ENCODE measurements around the gene SERPINE1. TPM values are rescaled to one million over a fixed set of nuclear protein-coding genes. Genes with fewer than 3 reads are reported as not detected.
"Not testable (repeated sequence)": the region's sequence is repeated elsewhere in the genome, so short reads cannot be mapped to it uniquely, and the experiment has no call there.

Gene SERPINE1
- total and polyA plus RNA-seq, 5 donors from 2014 or later, result 0.39 TPM; not detected in 4

- no peaks in the 10 kb centered on the region for H3K9me3 ChIP-seq (ENCODE audit: control insufficient read depth in 2 of 2, low read length in 2 of 2)
- ATAC-seq (ENCODE audit: low read depth in 2 of 2), result no peak
- H3K36me3 ChIP-seq (ENCODE audit: control insufficient read depth, insufficient read depth, low read length), result peaks cover 25% of the 10 kb centered on the region
- H3K4me1 ChIP-seq (ENCODE audit: control insufficient read depth, insufficient read depth, low read length, poor library complexity, severe bottlenecking), result peaks cover 32% of the 10 kb centered on the region
- H3K4me3 Mint-ChIP-seq, result no peak overlapping the region
- H3K27me3 Mint-ChIP-seq, result no peaks in the 10 kb centered on the region
- no peak overlapping the region for H3K27ac ChIP-seq (ENCODE audit: insufficient read depth, low read length, poor library complexity, severe bottlenecking)
- H3K4me3 ChIP-seq (ENCODE audit: low read depth, low read length), result no peak overlapping the region
- H3K27me3 ChIP-seq (ENCODE audit: control insufficient read depth, insufficient read depth, low read length), result no peaks in the 10 kb centered on the region
- peaks cover 0 to 53% (median 23%) of the 10 kb centered on the region in 4 donors for H3K4me1 Mint-ChIP-seq
- DNase-seq, result no peak
- peaks cover 0 to 2% (median 0%) of the 10 kb centered on the region in 7 donors for H3K9me3 Mint-ChIP-seq
- H3K36me3 Mint-ChIP-seq, result peaks cover 10% of the 10 kb centered on the region
- no peak overlapping the region for H3K27ac Mint-ChIP-seq
These were observed 38.9 kb upstream of the SERPINE1 start for GRCh38 chr7:101088069-101088425.

GRCh38 chr7:101088858-101089529 lies 37.9 kb upstream of the SERPINE1 start:
- Histone ChIP-seq H3K27me3 (ENCODE audit: control insufficient read depth, insufficient read depth, low read length) (no peaks in the 10 kb centered on the region), H3K36me3 (ENCODE audit: control insufficient read depth, insufficient read depth, low read length) (peaks cover 25% of the 10 kb centered on the region), H3K4me1 (ENCODE audit: control insufficient read depth, insufficient read depth, low read length, poor library complexity, severe bottlenecking) (peaks cover 32% of the 10 kb centered on the region), H3K9me3 (ENCODE audit: control insufficient read depth in 2 of 2, low read length in 2 of 2) (no peaks in the 10 kb centered on the region), H3K4me3 (ENCODE audit: low read depth, low read length) (no peak overlapping the region), H3K27ac (ENCODE audit: insufficient read depth, low read length, poor library complexity, severe bottlenecking) (no peak overlapping the region)
- ATAC-seq (ENCODE audit: low read depth in 2 of 2) (no peak), DNase-seq (no peak)
- Mint-ChIP-seq H3K9me3 (no peaks in the 10 kb centered on the region), H3K27me3 (no peaks in the 10 kb centered on the region), H3K4me3 (peak overlapping the region in 2 of 4 donors; percentile 70 to 73), H3K36me3 (peaks cover 13% of the 10 kb centered on the region), H3K4me1 (peaks cover 0 to 55% (median 25%) of the 10 kb centered on the region in 4 donors), H3K27ac (peak overlapping the region in 2 of 3 donors; percentile 42 to 75)

- Mint-ChIP-seq H3K27me3 (no peaks in the 10 kb centered on the region), H3K4me1 (peaks cover 0 to 54% (median 26%) of the 10 kb centered on the region in 4 donors), H3K4me3 (peak overlapping the region; percentile 39 to 73 (median 66)), H3K27ac (peak overlapping the region in 1 of 3 donors; percentile 75), H3K36me3 (peaks cover 18% of the 10 kb centered on the region), H3K9me3 (no peaks in the 10 kb centered on the region)
- no peaks in the 10 kb centered on the region for H3K9me3 ChIP-seq (ENCODE audit: control insufficient read depth in 2 of 2, low read length in 2 of 2)
- no peak for DNase-seq
- no peak overlapping the region for H3K4me3 ChIP-seq (ENCODE audit: low read depth, low read length)
- H3K27me3 ChIP-seq (ENCODE audit: control insufficient read depth, insufficient read depth, low read length), result no peaks in the 10 kb centered on the region
- H3K36me3 ChIP-seq (ENCODE audit: control insufficient read depth, insufficient read depth, low read length), result peaks cover 25% of the 10 kb centered on the region
- no peak overlapping the region for H3K27ac ChIP-seq (ENCODE audit: insufficient read depth, low read length, poor library complexity, severe bottlenecking)
- H3K4me1 ChIP-seq (ENCODE audit: control insufficient read depth, insufficient read depth, low read length, poor library complexity, severe bottlenecking), result peaks cover 28% of the 10 kb centered on the region
- no peak for ATAC-seq (ENCODE audit: low read depth in 2 of 2)
These were observed 37.0 kb upstream of the SERPINE1 start for GRCh38 chr7:101089876-101090275.

- H3K9me3 Mint-ChIP-seq; H3K9me3 ChIP-seq (ENCODE audit: control insufficient read depth in 2 of 2, low read length in 2 of 2); H3K4me3 Mint-ChIP-seq; H3K4me3 ChIP-seq (ENCODE audit: low read depth, low read length); DNase-seq; H3K27me3 ChIP-seq (ENCODE audit: control insufficient read depth, insufficient read depth, low read length); ATAC-seq (ENCODE audit: low read depth in 2 of 2); H3K27ac ChIP-seq (ENCODE audit: insufficient read depth, low read length, poor library complexity, severe bottlenecking); H3K27me3 Mint-ChIP-seq; H3K27ac Mint-ChIP-seq; H3K4me1 ChIP-seq (ENCODE audit: control insufficient read depth, insufficient read depth, low read length, poor library complexity, severe bottlenecking): not testable (repeated sequence)
- peaks cover 0 to 34% (median 25%) of the 10 kb centered on the region in 4 donors for H3K4me1 Mint-ChIP-seq
- peaks cover 25% of the 10 kb centered on the region for H3K36me3 ChIP-seq (ENCODE audit: control insufficient read depth, insufficient read depth, low read length)
- H3K36me3 Mint-ChIP-seq, result peaks cover 18% of the 10 kb centered on the region
These were observed 34.5 kb upstream of the SERPINE1 start for GRCh38 chr7:101092266-101092905.

GRCh38 chr7:101093906-101094305 lies 33.0 kb upstream of the SERPINE1 start:
- H3K4me3 Mint-ChIP-seq, result no peak overlapping the region
- H3K27ac Mint-ChIP-seq, result no peak overlapping the region
- peaks cover 7% of the 10 kb centered on the region for H3K27me3 Mint-ChIP-seq
- Histone ChIP-seq H3K36me3 (ENCODE audit: control insufficient read depth, insufficient read depth, low read length) (peaks cover 13% of the 10 kb centered on the region), H3K4me1 (ENCODE audit: control insufficient read depth, insufficient read depth, low read length, poor library complexity, severe bottlenecking) (peaks cover 4% of the 10 kb centered on the region), H3K4me3 (ENCODE audit: low read depth, low read length) (no peak overlapping the region), H3K27me3 (ENCODE audit: control insufficient read depth, insufficient read depth, low read length) (no peaks in the 10 kb centered on the region), H3K27ac (ENCODE audit: insufficient read depth, low read length, poor library complexity, severe bottlenecking) (no peak overlapping the region), H3K9me3 (ENCODE audit: control insufficient read depth in 2 of 2, low read length in 2 of 2) (no peaks in the 10 kb centered on the region)
- H3K4me1 Mint-ChIP-seq, result peaks cover 0 to 38% (median 22%) of the 10 kb centered on the region in 4 donors
- ATAC-seq (ENCODE audit: low read depth in 2 of 2), result no peak
- no peak for DNase-seq
- H3K9me3 Mint-ChIP-seq, result no peaks in the 10 kb centered on the region
- H3K36me3 Mint-ChIP-seq, result peaks cover 18% of the 10 kb centered on the region

- H3K27ac ChIP-seq (ENCODE audit: insufficient read depth, low read length, poor library complexity, severe bottlenecking), result no peak overlapping the region
- no peaks in the 10 kb centered on the region for H3K4me1 ChIP-seq (ENCODE audit: control insufficient read depth, insufficient read depth, low read length, poor library complexity, severe bottlenecking)
- no peaks in the 10 kb centered on the region for H3K9me3 ChIP-seq (ENCODE audit: control insufficient read depth in 2 of 2, low read length in 2 of 2)
- H3K4me3 Mint-ChIP-seq, result peak overlapping the region in 1 of 4 donors; percentile 68
- H3K27me3 ChIP-seq (ENCODE audit: control insufficient read depth, insufficient read depth, low read length), result no peaks in the 10 kb centered on the region
- no peak overlapping the region for H3K27ac Mint-ChIP-seq
- DNase-seq (no peak), ATAC-seq (ENCODE audit: low read depth in 2 of 2) (no peak)
- H3K36me3 ChIP-seq (ENCODE audit: control insufficient read depth, insufficient read depth, low read length), result peaks cover 9% of the 10 kb centered on the region
- H3K27me3 Mint-ChIP-seq, result peaks cover 7% of the 10 kb centered on the region
- H3K4me3 ChIP-seq (ENCODE audit: low read depth, low read length), result no peak overlapping the region
- peaks cover 18% of the 10 kb centered on the region for H3K36me3 Mint-ChIP-seq
- peaks cover 0 to 34% (median 20%) of the 10 kb centered on the region in 4 donors for H3K4me1 Mint-ChIP-seq
- H3K9me3 Mint-ChIP-seq, result no peaks in the 10 kb centered on the region
These were observed 32.5 kb upstream of the SERPINE1 start for GRCh38 chr7:101094376-101094775.

GRCh38 chr7:101094791-101095375 lies 32.0 kb upstream of the SERPINE1 start:
- Mint-ChIP-seq H3K9me3 (no peaks in the 10 kb centered on the region), H3K27ac (no peak overlapping the region), H3K27me3 (peaks cover 9% of the 10 kb centered on the region), H3K36me3 (peaks cover 18% of the 10 kb centered on the region), H3K4me3 (peak overlapping the region in 1 of 4 donors; percentile 71), H3K4me1 (peaks cover 0 to 29% (median 18%) of the 10 kb centered on the region in 4 donors)
- no peak overlapping the region for H3K4me3 ChIP-seq (ENCODE audit: low read depth, low read length)
- peaks cover 7% of the 10 kb centered on the region for H3K36me3 ChIP-seq (ENCODE audit: control insufficient read depth, insufficient read depth, low read length)
- no peaks in the 10 kb centered on the region for H3K4me1 ChIP-seq (ENCODE audit: control insufficient read depth, insufficient read depth, low read length, poor library complexity, severe bottlenecking)
- H3K9me3 ChIP-seq (ENCODE audit: control insufficient read depth in 2 of 2, low read length in 2 of 2), result no peaks in the 10 kb centered on the region
- no peak overlapping the region for H3K27ac ChIP-seq (ENCODE audit: insufficient read depth, low read length, poor library complexity, severe bottlenecking)
- no peak for DNase-seq
- H3K27me3 ChIP-seq (ENCODE audit: control insufficient read depth, insufficient read depth, low read length), result no peaks in the 10 kb centered on the region
- no peak for ATAC-seq (ENCODE audit: low read depth in 2 of 2)

Data from CD4-positive, CD25-positive, alpha-beta regulatory T cell (primary cell).